ENCODE measurements around the gene TMPRSS3. TPM values are rescaled to one million over a fixed set of nuclear protein-coding genes. Genes with fewer than 3 reads are reported as not detected.

TMPRSS3 gene
- polyA plus RNA-seq, 1 experiment, result not detected

GRCh38 chr21:42383331-42383730 is 12.5 kb downstream of the TMPRSS3 start:
- ChIA-PET CTCF (no interaction called here), POLR2A (no interaction called here)
- peaks cover 4% of the 10 kb centered on the region for H3K27me3 ChIP-seq (ENCODE audit: control insufficient read depth, insufficient read depth, low read length)
- TF ChIP-seq CTCF (IDR thresholded peaks at IDR 0.05; ENCODE audit: low read depth, low read length), result no peak
- H3K27ac ChIP-seq (ENCODE audit: low read depth, low read length), result no peak overlapping the region
- no peak for DNase-seq (ENCODE audit: low read depth, low spot score)
- no peaks in the 10 kb centered on the region; the same call in 1 of the 2 replicates for H3K9me3 ChIP-seq (ENCODE audit: control insufficient read depth, insufficient read depth, low read length)
- H3K4me3 ChIP-seq (ENCODE audit: low read depth, low read length), result no peak overlapping the region

GRCh38 chr21:42382915-42383314 is 12.9 kb downstream of the TMPRSS3 start:
- POLR2A ChIA-PET, result no interaction called here
- TF ChIP-seq CTCF (IDR thresholded peaks at IDR 0.05; ENCODE audit: low read depth, low read length), result no peak
- H3K4me3 ChIP-seq (ENCODE audit: low read depth, low read length), result no peak overlapping the region

GRCh38 chr21:42381347-42381984 is 14.4 kb downstream of the TMPRSS3 start:
- Histone ChIP-seq H3K27me3 (ENCODE audit: control insufficient read depth, insufficient read depth, low read length) (no peaks in the 10 kb centered on the region), H3K4me3 (ENCODE audit: low read depth, low read length) (no peak overlapping the region), H3K27ac (ENCODE audit: low read depth, low read length) (no peak overlapping the region), H3K9me3 (ENCODE audit: control insufficient read depth, insufficient read depth, low read length) (no peaks in the 10 kb centered on the region; the same call in 1 of the 2 replicates)
- ChIA-PET CTCF (interaction anchor here (0.7 to 2.4 kb wide), 6 partner anchors 19 to 236 kb away, joined by 3 to 19 read pairs (median 3); no protein-coding TSS in a partner anchor), POLR2A (no interaction called here)
- no peak for DNase-seq (ENCODE audit: low read depth, low spot score)
- peak; percentile 72 for TF ChIP-seq CTCF (IDR thresholded peaks at IDR 0.05; ENCODE audit: low read depth, low read length)

More at GRCh38 chr21:42382915-42383314, 12.9 kb downstream of the TMPRSS3 start:
- Histone ChIP-seq H3K27ac (ENCODE audit: low read depth, low read length) (no peak overlapping the region), H3K27me3 (ENCODE audit: control insufficient read depth, insufficient read depth, low read length) (peaks cover under 1% of the 10 kb centered on the region), H3K9me3 (ENCODE audit: control insufficient read depth, insufficient read depth, low read length) (no peaks in the 10 kb centered on the region; the same call in 1 of the 2 replicates)
- CTCF ChIA-PET, result interaction anchor here (0.5 to 2.4 kb wide), 2 partner anchors 238 to 332 kb away, joined by 3 to 19 read pairs; no protein-coding TSS in a partner anchor
- DNase-seq (ENCODE audit: low read depth, low spot score), result no peak

- ChIA-PET CTCF (no interaction called here), POLR2A (no interaction called here)
- no peak for DNase-seq (ENCODE audit: low read depth, low spot score)
- H3K27ac ChIP-seq (ENCODE audit: low read depth, low read length), result no peak overlapping the region
- no peaks in the 10 kb centered on the region; the same call in 1 of the 2 replicates for H3K9me3 ChIP-seq (ENCODE audit: control insufficient read depth, insufficient read depth, low read length)
- TF ChIP-seq CTCF (IDR thresholded peaks at IDR 0.05; ENCODE audit: low read depth, low read length), result no peak
- H3K27me3 ChIP-seq (ENCODE audit: control insufficient read depth, insufficient read depth, low read length), result no peaks in the 10 kb centered on the region
- H3K4me3 ChIP-seq (ENCODE audit: low read depth, low read length), result no peak overlapping the region
Observed at GRCh38 chr21:42379426-42380215, 16.2 kb downstream of the TMPRSS3 start.

- no peak for TF ChIP-seq CTCF (IDR thresholded peaks at IDR 0.05; ENCODE audit: low read depth, low read length)
- Histone ChIP-seq H3K4me3 (ENCODE audit: low read depth, low read length) (no peak overlapping the region), H3K27ac (ENCODE audit: low read depth, low read length) (no peak overlapping the region), H3K27me3 (ENCODE audit: control insufficient read depth, insufficient read depth, low read length) (no peaks in the 10 kb centered on the region), H3K9me3 (ENCODE audit: control insufficient read depth, insufficient read depth, low read length) (no peaks in the 10 kb centered on the region; the same call in 1 of the 2 replicates)
- ChIA-PET POLR2A (no interaction called here), CTCF (no interaction called here)
- DNase-seq (ENCODE audit: low read depth, low spot score), result no peak
Observed at GRCh38 chr21:42378418-42378817, 17.4 kb downstream of the TMPRSS3 start.
